Stimulated activated CD4-positive, alpha-beta T cell treated with anti-CD3 and anti-CD28 coated beads, Interleukin-1b, Interleukin-23, amount 100 ng/mL, for 48 hours (primary cell): ENCODE measurements around the gene ERCC6L.

Source experiments
- DNase-seq: peaks from one replicate; pipeline ENCODE4 v3.0.0-alpha.2; 2020

The ERCC6L gene, protein sequence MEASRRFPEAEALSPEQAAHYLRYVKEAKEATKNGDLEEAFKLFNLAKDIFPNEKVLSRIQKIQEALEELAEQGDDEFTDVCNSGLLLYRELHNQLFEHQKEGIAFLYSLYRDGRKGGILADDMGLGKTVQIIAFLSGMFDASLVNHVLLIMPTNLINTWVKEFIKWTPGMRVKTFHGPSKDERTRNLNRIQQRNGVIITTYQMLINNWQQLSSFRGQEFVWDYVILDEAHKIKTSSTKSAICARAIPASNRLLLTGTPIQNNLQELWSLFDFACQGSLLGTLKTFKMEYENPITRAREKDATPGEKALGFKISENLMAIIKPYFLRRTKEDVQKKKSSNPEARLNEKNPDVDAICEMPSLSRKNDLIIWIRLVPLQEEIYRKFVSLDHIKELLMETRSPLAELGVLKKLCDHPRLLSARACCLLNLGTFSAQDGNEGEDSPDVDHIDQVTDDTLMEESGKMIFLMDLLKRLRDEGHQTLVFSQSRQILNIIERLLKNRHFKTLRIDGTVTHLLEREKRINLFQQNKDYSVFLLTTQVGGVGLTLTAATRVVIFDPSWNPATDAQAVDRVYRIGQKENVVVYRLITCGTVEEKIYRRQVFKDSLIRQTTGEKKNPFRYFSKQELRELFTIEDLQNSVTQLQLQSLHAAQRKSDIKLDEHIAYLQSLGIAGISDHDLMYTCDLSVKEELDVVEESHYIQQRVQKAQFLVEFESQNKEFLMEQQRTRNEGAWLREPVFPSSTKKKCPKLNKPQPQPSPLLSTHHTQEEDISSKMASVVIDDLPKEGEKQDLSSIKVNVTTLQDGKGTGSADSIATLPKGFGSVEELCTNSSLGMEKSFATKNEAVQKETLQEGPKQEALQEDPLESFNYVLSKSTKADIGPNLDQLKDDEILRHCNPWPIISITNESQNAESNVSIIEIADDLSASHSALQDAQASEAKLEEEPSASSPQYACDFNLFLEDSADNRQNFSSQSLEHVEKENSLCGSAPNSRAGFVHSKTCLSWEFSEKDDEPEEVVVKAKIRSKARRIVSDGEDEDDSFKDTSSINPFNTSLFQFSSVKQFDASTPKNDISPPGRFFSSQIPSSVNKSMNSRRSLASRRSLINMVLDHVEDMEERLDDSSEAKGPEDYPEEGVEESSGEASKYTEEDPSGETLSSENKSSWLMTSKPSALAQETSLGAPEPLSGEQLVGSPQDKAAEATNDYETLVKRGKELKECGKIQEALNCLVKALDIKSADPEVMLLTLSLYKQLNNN

GRCh38 chrX:72238721-72239475, at the start of gene ERCC6L:
ERCC6L (minus strand) TSS chrX:72239027; CDS start chrX:72238911, 116 bp downstream.
- DNase-seq: peak; percentile 86

- no peak for DNase-seq
Observed at GRCh38 chrX:72282302-72282701, 43.5 kb upstream of the ERCC6L start.

DNA sequence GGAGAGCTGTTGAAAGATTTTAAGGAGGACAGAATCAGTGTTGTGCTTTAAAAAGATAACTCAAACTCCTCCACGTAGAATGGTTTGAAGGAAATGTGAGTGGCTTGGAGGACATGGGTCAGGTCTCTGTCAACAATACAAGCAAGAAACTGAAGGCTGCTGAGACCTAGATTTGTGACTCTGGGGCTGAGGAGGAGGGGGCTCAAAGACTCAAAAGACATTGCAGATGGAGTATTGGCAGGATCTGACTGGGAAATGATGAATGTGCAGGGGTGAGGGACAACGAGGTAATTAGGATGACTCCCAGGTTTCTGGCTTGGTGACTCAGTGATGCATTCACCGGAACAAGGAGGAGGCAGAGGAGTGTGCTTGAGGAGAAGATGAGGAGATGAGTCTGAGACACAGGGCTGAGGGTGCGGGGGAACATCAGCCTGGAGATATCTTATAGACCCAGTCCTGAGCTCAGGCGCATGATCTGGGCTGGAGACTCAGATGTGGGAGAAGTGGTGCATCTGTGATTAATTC, 41.6 kb upstream of the ERCC6L start:
- DNase-seq: no peak

GRCh38 chrX:72276478-72276953, 37.7 kb upstream of the ERCC6L start:
- no peak for DNase-seq

DNA sequence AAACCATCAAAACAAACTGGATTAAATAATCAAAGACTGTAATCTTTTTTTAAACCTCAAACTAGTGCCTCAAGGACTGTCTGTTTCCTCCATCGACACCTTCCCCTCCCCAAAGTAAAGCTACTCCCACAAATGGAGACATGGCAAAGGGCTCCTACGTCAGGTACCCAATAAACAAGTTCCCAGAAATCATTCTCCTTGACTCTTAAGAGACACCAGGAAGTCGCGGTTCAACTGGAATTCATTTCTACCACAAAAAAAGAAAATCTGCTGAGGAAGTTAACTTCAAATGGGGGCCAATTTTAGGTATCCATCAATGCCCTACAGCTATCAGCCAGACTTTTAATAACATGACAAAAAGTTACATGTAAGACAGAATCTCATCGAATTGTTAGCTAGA, 35.7 kb upstream of the ERCC6L start:
- DNase-seq: no peak

DNA sequence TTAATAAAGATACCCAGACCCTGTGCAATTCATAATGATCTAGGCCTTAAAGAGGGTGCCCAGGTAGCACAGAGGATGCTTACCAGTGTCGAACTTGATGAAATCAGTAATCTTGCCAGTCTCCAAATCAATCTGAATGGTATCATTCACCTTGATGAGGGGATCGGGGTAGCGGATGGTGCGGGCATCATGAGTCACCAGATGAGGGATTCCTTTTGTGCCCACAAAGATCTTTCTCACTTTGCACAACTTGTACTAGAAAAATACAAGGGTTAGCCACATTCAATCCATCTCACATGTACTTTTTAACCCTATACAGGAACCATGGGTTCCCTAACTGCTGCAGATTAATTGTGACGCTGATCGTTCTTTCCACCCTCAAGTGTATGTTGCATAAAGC, 34.9 kb upstream of the ERCC6L start:
- DNase-seq: peak; percentile 23

GRCh38 chrX:72272868-72273267, 34.0 kb upstream of the ERCC6L start:
- no peak for DNase-seq

- DNase-seq: no peak
Observed at GRCh38 chrX:72271812-72272211, 33.0 kb upstream of the ERCC6L start.

DNA sequence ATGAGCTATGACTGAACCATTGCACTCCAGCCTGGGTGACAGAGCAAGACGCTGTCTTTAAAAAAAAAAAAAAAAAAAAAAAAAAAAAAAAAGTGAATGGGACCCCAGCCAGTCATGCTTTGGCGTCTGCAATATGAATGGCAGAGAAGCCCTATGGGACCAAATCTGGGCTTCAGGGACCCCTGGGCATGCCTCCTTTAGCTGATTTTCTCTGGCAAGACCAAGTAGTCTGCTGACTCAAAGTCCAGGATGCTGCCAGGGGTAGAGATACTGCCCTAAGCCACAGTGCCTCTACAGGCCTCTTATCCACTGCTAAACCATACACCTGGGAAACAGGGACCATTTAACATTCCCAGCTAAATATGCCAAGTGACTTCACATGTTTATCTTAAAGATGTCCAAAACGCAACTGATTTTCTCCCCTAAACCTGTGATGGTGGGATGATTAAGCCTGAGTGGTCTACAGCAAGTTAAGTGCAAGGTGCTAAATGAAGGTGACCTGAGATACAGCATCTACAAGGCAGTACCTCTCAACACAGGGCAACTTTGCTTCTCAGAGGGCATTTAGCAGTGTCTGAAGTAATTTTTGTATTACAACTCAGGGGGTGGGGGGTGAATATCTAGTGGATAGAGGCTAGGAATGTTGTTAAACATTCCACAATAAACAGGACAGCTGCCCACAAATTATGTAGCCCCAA, 32.4 kb upstream of the ERCC6L start:
- no peak for DNase-seq

- no peak for DNase-seq
Observed at GRCh38 chrX:72270316-72270866, 31.6 kb upstream of the ERCC6L start.

- DNase-seq: peak; percentile 25
Observed at GRCh38 chrX:72269671-72270251, 30.9 kb upstream of the ERCC6L start.

- no peak for DNase-seq
Observed at GRCh38 chrX:72268597-72269365, 30.0 kb upstream of the ERCC6L start.

DNA sequence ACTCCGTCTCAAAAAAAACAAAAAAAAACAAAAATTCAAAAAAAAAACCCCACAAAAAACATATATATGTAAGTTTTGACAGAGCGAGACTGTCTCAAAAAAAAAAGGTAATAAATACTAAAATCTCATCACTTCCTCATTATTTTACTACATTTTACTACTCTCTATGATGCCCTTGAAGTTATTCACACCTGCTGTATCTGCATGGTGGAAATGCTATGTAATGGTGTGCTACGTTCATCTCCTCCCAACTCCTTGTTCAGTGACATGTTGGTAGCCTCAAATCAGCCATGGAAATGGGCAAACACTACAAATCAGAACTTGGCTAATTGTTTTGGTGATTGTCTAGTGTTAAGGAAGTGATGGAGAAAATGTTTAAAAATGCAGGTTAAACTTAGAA, 26.4 kb upstream of the ERCC6L start:
- DNase-seq: no peak

- DNase-seq: no peak
Observed at GRCh38 chrX:72262077-72262476, 23.2 kb upstream of the ERCC6L start.

DNA sequence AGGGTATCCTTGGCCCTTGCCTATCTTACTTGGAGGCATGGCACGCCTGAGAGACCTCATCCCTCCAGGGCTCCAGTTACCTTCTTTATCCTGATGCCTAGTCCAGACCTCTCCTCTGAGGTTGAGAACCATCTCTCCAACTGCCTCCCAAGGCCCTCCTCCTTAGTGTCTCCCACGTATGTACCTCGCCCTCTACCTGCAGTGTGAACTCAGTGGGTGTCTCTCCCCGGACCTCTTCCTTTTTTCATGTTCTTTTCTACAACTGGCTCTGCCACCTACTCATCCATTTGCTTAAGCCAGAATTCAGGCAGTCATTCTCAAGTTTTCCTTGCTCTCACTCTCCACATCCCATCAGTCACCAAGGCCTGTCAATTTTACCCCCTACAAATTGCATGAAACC, 21.6 kb upstream of the ERCC6L start:
- DNase-seq: no peak

DNA sequence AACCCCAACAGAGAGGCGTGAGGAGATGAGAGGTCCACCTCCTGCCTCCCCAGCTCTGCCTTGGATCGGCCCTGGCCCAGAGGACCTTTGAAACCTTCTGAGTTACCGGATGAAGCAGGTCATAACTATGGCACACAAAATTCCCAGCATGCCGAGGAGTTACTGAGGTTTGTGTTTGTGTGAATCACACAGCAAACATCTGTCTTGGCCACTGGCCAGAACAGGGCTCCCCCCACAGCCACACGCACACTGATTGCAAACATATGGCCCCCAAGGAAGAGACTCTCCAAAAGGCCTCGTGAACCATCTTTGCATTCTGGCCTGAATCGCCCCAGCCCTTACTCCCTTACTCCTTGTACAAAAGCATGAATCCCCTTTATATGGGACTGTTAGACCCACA, 19.3 kb upstream of the ERCC6L start:
- no peak for DNase-seq

DNA sequence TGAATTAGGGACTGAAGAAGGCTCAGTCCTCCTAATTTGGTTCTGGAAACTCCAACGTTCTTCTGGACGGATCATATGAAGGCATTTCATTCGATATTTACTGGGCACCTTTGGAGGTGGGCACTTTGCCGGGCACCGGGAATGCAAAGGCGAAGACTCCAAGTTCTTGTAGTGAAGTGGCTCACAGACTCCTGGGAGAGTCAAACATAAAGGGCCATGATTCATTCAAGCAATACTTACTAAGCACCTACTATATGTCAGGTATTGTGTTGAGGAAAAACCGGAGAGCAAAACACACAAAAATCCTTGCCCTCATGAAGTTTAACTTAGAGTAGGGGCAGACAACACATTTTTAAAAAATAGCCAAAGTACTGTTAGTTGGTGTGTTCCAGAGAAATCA, 17.0 kb upstream of the ERCC6L start:
- DNase-seq: no peak

GRCh38 chrX:72255445-72255844, 16.6 kb upstream of the ERCC6L start:
- no peak for DNase-seq

DNA sequence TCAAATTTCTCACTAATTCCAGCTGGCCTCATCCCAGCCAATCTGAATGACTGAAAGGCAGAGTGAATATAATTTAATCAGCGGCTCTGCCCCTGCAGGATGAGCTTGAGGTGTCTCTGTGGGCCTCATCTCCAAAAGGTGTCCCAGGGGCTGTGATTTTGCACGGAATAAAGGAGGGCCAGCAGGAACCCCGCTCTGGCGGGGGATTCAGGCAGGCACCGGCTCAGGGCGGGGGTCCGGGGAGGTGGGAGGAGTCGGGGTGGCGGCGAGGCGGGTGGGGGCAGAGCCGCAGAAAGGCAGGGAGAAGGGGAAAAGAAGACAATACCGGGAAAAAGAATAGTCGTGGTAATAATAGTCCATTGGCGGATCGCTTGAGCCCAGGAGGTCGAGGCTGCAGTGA, 16.0 kb upstream of the ERCC6L start:
- no peak for DNase-seq

DNA sequence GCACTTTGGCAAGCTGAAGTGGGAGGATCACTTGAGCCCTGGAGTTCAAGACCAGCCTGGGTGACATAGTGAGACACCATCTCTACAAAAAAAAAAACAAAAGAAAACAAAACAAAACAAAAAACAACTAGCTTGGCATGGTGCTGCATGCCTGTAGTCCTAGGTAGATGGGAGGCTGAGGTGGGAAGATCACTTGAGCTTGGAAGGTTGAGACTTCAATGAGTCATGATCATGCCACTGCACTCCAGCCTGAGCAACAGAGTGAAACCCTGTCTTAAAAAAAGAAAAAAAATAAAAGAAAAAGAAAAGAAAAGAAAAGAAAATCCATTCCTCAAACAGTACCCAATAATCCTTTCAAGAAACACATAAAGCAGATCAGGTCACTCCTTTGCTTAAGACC, 14.9 kb upstream of the ERCC6L start:
- DNase-seq: no peak
